OCI-LY1 (cell line): ENCODE measurements around the gene PDZD2.

Source experiments
- H2AFZ ChIP-seq: fragments of 200-600 bp; sonication (generic), shearing (Covaris generic); 2 replicates; pipeline ENCODE4 v1.6.0; 2014; ENCODE audit warnings: antibody characterized with exemption, mild to moderate bottlenecking, low read length
- H3F3A ChIP-seq: fragments of 200-600 bp; sonication (generic), shearing (Covaris generic); 2 replicates; pipeline ENCODE4 v1.6.0; 2014; ENCODE audit warnings: mild to moderate bottlenecking, antibody characterized with exemption, low read length, moderate library complexity; ENCODE audit not compliant: insufficient read depth
- H3K27ac ChIP-seq: fragments of 200-600 bp; sonication (generic); 2 replicates; pipeline ENCODE4 v1.5.1; 2014; ENCODE audit warnings: low read length, mixed run types, mild to moderate bottlenecking, low read depth; ENCODE audit not compliant: poor library complexity, severe bottlenecking
- H3K27me3 ChIP-seq: fragments of 200-600 bp; sonication (generic); 2 replicates; pipeline ENCODE4 v1.6.0; 2014; ENCODE audit warnings: antibody characterized with exemption, mild to moderate bottlenecking, low read length, moderate library complexity; ENCODE audit not compliant: insufficient read depth
- H3K36me3 ChIP-seq: fragments of 200-600 bp; sonication (generic); 2 replicates; pipeline ENCODE4 v1.6.1; 2014; ENCODE audit warnings: mild to moderate bottlenecking, antibody characterized with exemption, low read length, moderate library complexity, mixed read lengths; ENCODE audit not compliant: insufficient read depth
- H3K4me1 ChIP-seq: fragments of 200-600 bp; sonication (generic); 2 replicates; pipeline ENCODE4 v1.5.1; 2014; ENCODE audit warnings: mild to moderate bottlenecking, low read length, moderate library complexity; ENCODE audit not compliant: insufficient read depth, severe bottlenecking
- H3K4me2 ChIP-seq: fragments of 200-600 bp; sonication (generic), shearing (Covaris generic); 2 replicates; pipeline ENCODE4 v1.6.1; 2014; ENCODE audit warnings: low read length
- H3K4me3 ChIP-seq: fragments of 200-600 bp; sonication (generic); 2 replicates; pipeline ENCODE4 v1.5.1; 2014; ENCODE audit warnings: low read length, low read depth, mild to moderate bottlenecking, mixed read lengths; ENCODE audit not compliant: poor library complexity, severe bottlenecking
- H3K79me2 ChIP-seq: fragments of 200-600 bp; shearing (Covaris generic); 2 replicates; pipeline ENCODE4 v1.6.1; 2016; ENCODE audit warnings: mixed run types, low read length, mixed read lengths; ENCODE audit not compliant: insufficient read depth
- H3K9ac ChIP-seq: fragments of 200-600 bp; sonication (generic), shearing (Covaris generic); 2 replicates; pipeline ENCODE4 v1.6.1; 2014; ENCODE audit warnings: mild to moderate bottlenecking, low read length, mixed read lengths
- H3K9me2 ChIP-seq: fragments of 200-600 bp; sonication (generic), shearing (Covaris generic); 2 replicates; pipeline ENCODE4 v1.6.1; 2014; ENCODE audit warnings: low read depth, mild to moderate bottlenecking, low read length, mixed read lengths
- H3K9me3 ChIP-seq: fragments of 200-600 bp; shearing (Covaris generic); 2 replicates; pipeline ENCODE4 v1.6.1; 2014; ENCODE audit warnings: low read length, mixed read lengths
- H4K20me1 ChIP-seq: fragments of 200-600 bp; sonication (generic), shearing (Covaris generic); 2 replicates; pipeline ENCODE4 v1.6.0; 2016; ENCODE audit warnings: mild to moderate bottlenecking, low read length; ENCODE audit not compliant: insufficient read depth
- CTCF ChIP-seq: fragments of 200-600 bp; sonication (generic), shearing (Covaris generic); IDR thresholded peaks from 2 replicates; pipeline ENCODE4 v1.5.1; 2017; ENCODE audit warnings: mild to moderate bottlenecking, antibody characterized with exemption, low read length, moderate library complexity, mixed read lengths
- EZH2 ChIP-seq: fragments of 200-600 bp; sonication (generic), shearing (Covaris generic); IDR thresholded peaks from 2 replicates; pipeline ENCODE4 v1.8.0; 2017; ENCODE audit warnings: borderline replicate concordance, mixed run types, mild to moderate bottlenecking, antibody characterized with exemption, low read length, moderate library complexity, mixed read lengths

The PDZD2 gene

GRCh38 chr5:32090755-32091128 is 451.8 kb downstream of the PDZD2 start:
- H3K27ac ChIP-seq, result no peak overlapping the region
- no peak overlapping the region for H2AFZ ChIP-seq
- H3K4me3 ChIP-seq, result no peak overlapping the region
- H3K4me1 ChIP-seq, result peaks cover 10% of the 10 kb centered on the region
- H3K27me3 ChIP-seq, result no peaks in the 10 kb centered on the region
- H3K9ac ChIP-seq, result no peak overlapping the region
- TF ChIP-seq CTCF (no peak), EZH2 (no peak)
- no peaks in the 10 kb centered on the region for H3K9me3 ChIP-seq
- H3K9me2 ChIP-seq, result no peaks in the 10 kb centered on the region
- peaks cover 5% of the 10 kb centered on the region; the same call in 1 of the 2 replicates for H3K36me3 ChIP-seq
- no peaks in the 10 kb centered on the region for H4K20me1 ChIP-seq
- no peaks in the 10 kb centered on the region for H3K79me2 ChIP-seq
- no peaks in the 10 kb centered on the region for H3F3A ChIP-seq
- no peak overlapping the region for H3K4me2 ChIP-seq

GRCh38 chr5:32092938-32093812 is 454.2 kb downstream of the PDZD2 start:
- no peak overlapping the region for H3K27ac ChIP-seq
- H3K9me2 ChIP-seq, result no peaks in the 10 kb centered on the region
- H3K4me2 ChIP-seq, result no peak overlapping the region
- H3K36me3 ChIP-seq, result no peaks in the 10 kb centered on the region; the same call in 1 of the 2 replicates
- no peak for TF ChIP-seq EZH2
- TF ChIP-seq CTCF, result peak; percentile 89
- H3K27me3 ChIP-seq, result no peaks in the 10 kb centered on the region
- no peaks in the 10 kb centered on the region for H3K79me2 ChIP-seq
- no peaks in the 10 kb centered on the region for H3F3A ChIP-seq
- no peak overlapping the region for H2AFZ ChIP-seq
- no peak overlapping the region for H3K9ac ChIP-seq
- H3K4me3 ChIP-seq, result no peak overlapping the region
- H3K4me1 ChIP-seq, result peaks cover 10% of the 10 kb centered on the region
- no peaks in the 10 kb centered on the region for H4K20me1 ChIP-seq
- no peaks in the 10 kb centered on the region for H3K9me3 ChIP-seq

- Histone ChIP-seq H2AFZ (no peak overlapping the region), H3K36me3 (no peaks in the 10 kb centered on the region; the same call in 1 of the 2 replicates), H3K4me3 (no peak overlapping the region), H4K20me1 (no peaks in the 10 kb centered on the region), H3F3A (no peaks in the 10 kb centered on the region), H3K4me1 (peaks cover 10% of the 10 kb centered on the region), H3K27ac (no peak overlapping the region), H3K9me2 (no peaks in the 10 kb centered on the region), H3K79me2 (no peaks in the 10 kb centered on the region), H3K4me2 (no peak overlapping the region), H3K27me3 (no peaks in the 10 kb centered on the region), H3K9ac (no peak overlapping the region), H3K9me3 (no peaks in the 10 kb centered on the region)
- no peak for TF ChIP-seq EZH2
- TF ChIP-seq CTCF, result no peak
Measured at GRCh38 chr5:32094691-32095090, 455.8 kb downstream of the PDZD2 start.
